SK-N-SH (cell line): ENCODE measurements around the gene AKAP9. TPM values are rescaled to one million over a fixed set of nuclear protein-coding genes. Genes with fewer than 3 reads are reported as not detected.
"Not testable (repeated sequence)": the region's sequence is repeated elsewhere in the genome, so short reads cannot be mapped to it uniquely, and the experiment has no call there.

ENCODE experiments used
- CTCF ChIA-PET: fragments of 300-600, 350-600 bp; formaldehyde crosslinking; extraction: SDS; loops from one replicate; lab custom pipeline; 2021; lab: Yijun Ruan, JAX
- POLR2A ChIA-PET: fragments of 350-600 bp; sonication (Branson Sonifier 250); formaldehyde crosslinking; extraction: SDS; loops from one replicate; lab custom pipeline; 2020; ENCODE audit warnings: antibody characterized with exemption, inconsistent platforms; lab: Yijun Ruan, JAX
- DNase-seq: peaks from one replicate; pipeline ENCODE4 v3.0.0; 2012
- H2AFZ ChIP-seq: fragments of 200-600 bp; sonication (generic); 2 replicates; pipeline ENCODE4 v1.8.1; 2016; ENCODE audit warnings: antibody characterized with exemption, mild to moderate bottlenecking, low read depth
- H3F3A ChIP-seq: fragments of 200-600 bp; sonication (generic); replicated peaks from 2 replicates; pipeline ENCODE3; 2016; ENCODE audit warnings: antibody characterized with exemption, mild to moderate bottlenecking; ENCODE audit not compliant: insufficient read depth
- H3K27ac ChIP-seq, 2 experiments: fragments of 200-500 bp in 1 of 2; fragments of 200-600 bp in 1 of 2; sonication (Bioruptor generic) in 1 of 2; sonication (generic), shearing (Covaris generic) in 1 of 2; 2 replicates each; pipeline versions ENCODE4 v1.5.1 to v1.6.1; 2014 to 2016; ENCODE audit warnings: low read depth in 2 of 2, inconsistent platforms in 1 of 2, low read length in 1 of 2, mild to moderate bottlenecking in 1 of 2, mixed read lengths in 1 of 2
- H3K27me3 ChIP-seq: fragments of 200-600 bp; sonication (generic), shearing (Covaris generic); 2 replicates; pipeline ENCODE4 v1.6.1; 2016; ENCODE audit warnings: mixed run types; ENCODE audit not compliant: insufficient read depth
- H3K36me3 ChIP-seq, 2 experiments: fragments of 200-500 bp in 1 of 2; fragments of 200-600 bp in 1 of 2; sonication (Bioruptor generic) in 1 of 2; sonication (generic) in 1 of 2; replicated peaks in 1 of 2; 2 replicates each; pipeline versions ENCODE3 to v1.5.1; 2014 to 2016; ENCODE audit warnings: low read length in 1 of 2, mild to moderate bottlenecking in 1 of 2; ENCODE audit not compliant: insufficient read depth in 2 of 2, control insufficient read depth in 1 of 2
- H3K4me1 ChIP-seq, 2 experiments: fragments of 200-500 bp in 1 of 2; fragments of 200-600 bp in 1 of 2; sonication (Bioruptor generic) in 1 of 2; sonication (generic), shearing (Covaris generic) in 1 of 2; 2 replicates each; pipeline versions ENCODE4 v1.5.1 to v1.6.1; 2014 to 2016; ENCODE audit warnings: low read depth in 1 of 2, low read length in 1 of 2, mixed run types in 1 of 2; ENCODE audit not compliant: insufficient read depth in 2 of 2, control insufficient read depth in 1 of 2
- H3K4me2 ChIP-seq: fragments of 200-600 bp; sonication (generic), shearing (Covaris generic); 2 replicates; pipeline ENCODE4 v1.6.1; 2017; ENCODE audit warnings: mixed run types
- H3K4me3 ChIP-seq, 2 experiments: fragments of 200-500 bp in 1 of 2; fragments of 200-600 bp in 1 of 2; sonication (Bioruptor generic) in 1 of 2; sonication (generic), shearing (Covaris generic) in 1 of 2; 2 replicates each; pipeline versions ENCODE4 v1.5.1 to v1.8.1; 2014 to 2016; ENCODE audit warnings: low read depth in 2 of 2, inconsistent platforms in 1 of 2, low read length in 1 of 2, mild to moderate bottlenecking in 1 of 2, mixed read lengths in 1 of 2, moderate library complexity in 1 of 2
- H3K79me2 ChIP-seq: fragments of 200-600 bp; sonication (generic); 2 replicates; pipeline ENCODE4 v1.8.1; 2017; ENCODE audit warnings: mild to moderate bottlenecking; ENCODE audit not compliant: insufficient read depth
- H3K9ac ChIP-seq: fragments of 200-600 bp; sonication (generic); 2 replicates; pipeline ENCODE4 v1.6.1; 2017; ENCODE audit warnings: mixed run types
- H3K9me2 ChIP-seq: fragments of 200-600 bp; sonication (generic); 2 replicates; pipeline ENCODE4 v1.6.1; 2017; ENCODE audit warnings: mixed run types
- H3K9me3 ChIP-seq: fragments of 200-600 bp; sonication (generic); 2 replicates; pipeline ENCODE4 v1.6.1; 2017; ENCODE audit warnings: mixed run types, mild to moderate bottlenecking, moderate library complexity
- H4K20me1 ChIP-seq: fragments of 200-600 bp; sonication (generic); 2 replicates; pipeline ENCODE4 v1.6.1; 2017; ENCODE audit warnings: mild to moderate bottlenecking, mixed run types; ENCODE audit not compliant: insufficient read depth
- CHD2 ChIP-seq: fragments of 150-350 bp; IDR thresholded peaks from 2 replicates; pipeline ENCODE4 v1.6.1; 2018; ENCODE audit warnings: low read length; ENCODE audit not compliant: partially characterized antibody
- ELF1 ChIP-seq: IDR thresholded peaks from 2 replicates; pipeline ENCODE4 v1.4.0; 2012
- EP300 ChIP-seq, 2 experiments: IDR thresholded peaks; 2 replicates each; pipeline versions ENCODE4 v1.4.0 to v1.6.1; 2012; ENCODE audit warnings: borderline replicate concordance in 1 of 2, low read depth in 1 of 2, low read length in 1 of 2
- GABPA ChIP-seq: IDR thresholded peaks from 2 replicates; pipeline ENCODE4 v1.4.0; 2012; ENCODE audit warnings: low read depth, mild to moderate bottlenecking
- JUND ChIP-seq: IDR thresholded peaks from 2 replicates; pipeline ENCODE4 v1.4.0; 2012
- MEF2A ChIP-seq: IDR thresholded peaks from 2 replicates; pipeline ENCODE4 v1.4.0; 2012; ENCODE audit warnings: low read depth, borderline replicate concordance
- MXI1 ChIP-seq: IDR thresholded peaks from 2 replicates; pipeline ENCODE4 v1.6.1; 2012; ENCODE audit warnings: mild to moderate bottlenecking, low read depth, low read length, improper control_type of control experiment
- NFIC ChIP-seq: IDR thresholded peaks from 2 replicates; pipeline ENCODE4 v1.4.0; 2012; ENCODE audit warnings: borderline replicate concordance
- POLR2AphosphoS5 ChIP-seq: IDR thresholded peaks from 2 replicates; pipeline ENCODE4 v1.6.1; 2012; ENCODE audit warnings: low read depth, low read length
- SIN3A ChIP-seq: IDR thresholded peaks from 2 replicates; pipeline ENCODE4 v1.6.1; 2012; ENCODE audit warnings: low read depth, mild to moderate bottlenecking, low read length, moderate library complexity, borderline replicate concordance
- SMC3 ChIP-seq: IDR thresholded peaks from 2 replicates; pipeline ENCODE4 v1.6.1; 2012; ENCODE audit warnings: low read depth, low read length, improper control_type of control experiment
- TAF1 ChIP-seq: IDR thresholded peaks from 2 replicates; pipeline ENCODE4 v1.6.1; 2012; ENCODE audit warnings: low read depth, mild to moderate bottlenecking, low read length, moderate library complexity, borderline replicate concordance
- TCF12 ChIP-seq: IDR thresholded peaks from 2 replicates; pipeline ENCODE4 v1.4.0; 2012
- TEAD4 ChIP-seq: IDR thresholded peaks from 2 replicates; pipeline ENCODE4 v1.4.0; 2012; ENCODE audit warnings: mild to moderate bottlenecking, borderline replicate concordance; ENCODE audit not compliant: insufficient read depth
- YY1 ChIP-seq: IDR thresholded peaks from 2 replicates; pipeline ENCODE4 v1.4.0; 2012; ENCODE audit warnings: low read depth, mild to moderate bottlenecking
- WGBS: methylation state at CpG from one replicate; pipeline ENCODE4 v1.1.6; 2017; ENCODE audit warnings: low lambda C conversion rate; 5-methylcytosine and 5-hydroxymethylcytosine counted together
- polyA plus RNA-seq, 3 experiments: library from polyadenylated mRNA; depleted of rRNA; stranded (reverse); fragments of >200 nt; gene quantifications; 2 replicates each; pipeline ENCODE4 v1.2.3, GENCODE V29; 2012
- TF ChIP-seq, protein P1 (sequence below): IDR thresholded peaks from 2 replicates; pipeline ENCODE4 v1.4.0; 2012; ENCODE audit warnings: low read depth
- TF ChIP-seq, protein P2 (sequence below): fragments of 150-350 bp; IDR thresholded peaks from 2 replicates; pipeline ENCODE4 v1.6.1; 2017; ENCODE audit warnings: antibody characterized with exemption, low read length, low read depth, borderline replicate concordance
- TF ChIP-seq, protein P3 (sequence below): IDR thresholded peaks from 2 replicates; pipeline ENCODE4 v1.4.0; 2012; ENCODE audit warnings: low read depth, borderline replicate concordance
- TF ChIP-seq, protein P4 (sequence below): fragments of 150-350 bp; IDR thresholded peaks from 2 replicates; pipeline ENCODE4 v1.6.1; 2016; ENCODE audit warnings: mild to moderate bottlenecking, low read depth, low read length

Gene AKAP9
- polyA plus RNA-seq, 1 of the 3 experiments (the other 2 are of a cell fraction), result 13.1 TPM

DNA sequence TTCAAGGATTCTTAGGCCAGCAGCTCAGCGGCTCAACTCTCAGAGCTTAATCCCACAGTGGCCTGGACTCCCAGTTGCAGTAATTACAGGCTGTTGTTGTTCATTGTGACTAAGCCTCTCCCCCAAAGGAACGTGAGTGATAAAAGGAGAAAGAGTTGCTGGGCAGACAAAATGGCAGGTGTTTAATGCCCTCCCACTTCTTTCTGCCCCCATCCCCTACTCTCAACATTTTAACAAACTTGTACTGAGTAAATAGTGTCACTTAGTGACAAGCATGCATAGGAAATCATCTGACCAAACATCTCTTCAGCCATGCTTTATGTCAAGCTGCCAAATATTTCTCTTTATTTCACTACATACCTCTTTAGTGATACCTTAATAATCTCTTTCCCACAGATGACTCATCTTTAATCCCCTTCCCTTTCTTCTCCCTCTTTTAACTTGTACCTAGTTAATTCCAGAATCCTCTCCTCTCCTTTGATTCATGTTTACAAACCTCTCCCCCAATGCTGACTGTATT lies 47.8 kb upstream of the AKAP9 start:
- no peak for DNase-seq
- Histone ChIP-seq H3K27me3 (no peaks in the 10 kb centered on the region), H3F3A (no peaks in the 10 kb centered on the region), H3K9me3 (no peaks in the 10 kb centered on the region), H3K4me1 (no peaks in the 10 kb centered on the region; a peak in 1 of 4 replicates), H4K20me1 (no peaks in the 10 kb centered on the region), H3K4me3 (no peak overlapping the region), H3K9ac (no peak overlapping the region), H3K36me3 (no peaks in the 10 kb centered on the region), H3K9me2 (no peaks in the 10 kb centered on the region), H3K4me2 (no peak overlapping the region), H2AFZ (no peak overlapping the region; the same call in 1 of the 2 replicates), H3K79me2 (no peaks in the 10 kb centered on the region), H3K27ac (no peak overlapping the region)
- POLR2A ChIA-PET, result no interaction called here
- 78% methylated on average over 2 of the region's 2 CpGs for WGBS
- CTCF ChIA-PET, result interaction anchor here (0.6 to 5.3 kb wide), 2 partner anchors 12 to 66 kb away, joined by 3 to 30 read pairs; partner anchors contain the start of gene MTERF1
- TF ChIP-seq, protein P1, sequence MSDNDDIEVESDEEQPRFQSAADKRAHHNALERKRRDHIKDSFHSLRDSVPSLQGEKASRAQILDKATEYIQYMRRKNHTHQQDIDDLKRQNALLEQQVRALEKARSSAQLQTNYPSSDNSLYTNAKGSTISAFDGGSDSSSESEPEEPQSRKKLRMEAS, result no peak
- TF ChIP-seq, protein P2, sequence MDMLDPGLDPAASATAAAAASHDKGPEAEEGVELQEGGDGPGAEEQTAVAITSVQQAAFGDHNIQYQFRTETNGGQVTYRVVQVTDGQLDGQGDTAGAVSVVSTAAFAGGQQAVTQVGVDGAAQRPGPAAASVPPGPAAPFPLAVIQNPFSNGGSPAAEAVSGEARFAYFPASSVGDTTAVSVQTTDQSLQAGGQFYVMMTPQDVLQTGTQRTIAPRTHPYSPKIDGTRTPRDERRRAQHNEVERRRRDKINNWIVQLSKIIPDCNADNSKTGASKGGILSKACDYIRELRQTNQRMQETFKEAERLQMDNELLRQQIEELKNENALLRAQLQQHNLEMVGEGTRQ, result no peak
- TF ChIP-seq MXI1 (no peak), GABPA (no peak), ELF1 (no peak), JUND (no peak), TEAD4 (no peak), SMC3 (no peak), TCF12 (no peak), POLR2AphosphoS5 (no peak), SIN3A (no peak), EP300 (IDR thresholded peaks at IDR 0.05; ENCODE audit: borderline replicate concordance in 1 of 2, low read depth in 1 of 2, low read length in 1 of 2) (no peak), NFIC (no peak), YY1 (no peak), MEF2A (no peak), CHD2 (no peak), TAF1 (no peak)
- TF ChIP-seq, protein P3, sequence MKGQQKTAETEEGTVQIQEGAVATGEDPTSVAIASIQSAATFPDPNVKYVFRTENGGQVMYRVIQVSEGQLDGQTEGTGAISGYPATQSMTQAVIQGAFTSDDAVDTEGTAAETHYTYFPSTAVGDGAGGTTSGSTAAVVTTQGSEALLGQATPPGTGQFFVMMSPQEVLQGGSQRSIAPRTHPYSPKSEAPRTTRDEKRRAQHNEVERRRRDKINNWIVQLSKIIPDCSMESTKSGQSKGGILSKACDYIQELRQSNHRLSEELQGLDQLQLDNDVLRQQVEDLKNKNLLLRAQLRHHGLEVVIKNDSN, result no peak
- TF ChIP-seq, protein P4, sequence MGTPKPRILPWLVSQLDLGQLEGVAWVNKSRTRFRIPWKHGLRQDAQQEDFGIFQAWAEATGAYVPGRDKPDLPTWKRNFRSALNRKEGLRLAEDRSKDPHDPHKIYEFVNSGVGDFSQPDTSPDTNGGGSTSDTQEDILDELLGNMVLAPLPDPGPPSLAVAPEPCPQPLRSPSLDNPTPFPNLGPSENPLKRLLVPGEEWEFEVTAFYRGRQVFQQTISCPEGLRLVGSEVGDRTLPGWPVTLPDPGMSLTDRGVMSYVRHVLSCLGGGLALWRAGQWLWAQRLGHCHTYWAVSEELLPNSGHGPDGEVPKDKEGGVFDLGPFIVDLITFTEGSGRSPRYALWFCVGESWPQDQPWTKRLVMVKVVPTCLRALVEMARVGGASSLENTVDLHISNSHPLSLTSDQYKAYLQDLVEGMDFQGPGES, result no peak

DNA sequence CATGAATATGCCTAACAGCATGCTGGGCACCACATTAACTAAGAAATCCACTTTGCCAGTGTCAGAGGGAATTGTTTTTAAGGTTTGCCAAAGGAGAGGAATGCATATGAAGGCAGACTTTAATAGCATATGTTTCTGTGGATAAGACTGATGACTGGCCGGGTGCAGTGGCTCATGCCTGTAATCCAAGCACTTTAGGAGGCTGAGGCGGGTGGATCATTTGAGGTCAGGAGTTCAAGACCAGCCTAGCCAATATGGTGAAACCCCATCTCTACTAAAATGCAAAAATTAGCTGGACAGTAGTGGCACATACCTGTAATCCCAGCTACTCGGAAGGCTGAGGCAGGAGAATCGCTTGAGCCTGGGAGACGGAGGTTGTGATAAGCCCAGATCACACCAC lies 47.0 kb upstream of the AKAP9 start:
- CTCF ChIA-PET, result interaction anchor here (5.3 kb wide), 1 partner anchor 13 kb away, joined by 30 read pairs; the partner anchor contains the start of gene MTERF1
- H3K27ac ChIP-seq, result not testable (repeated sequence)

More for the DNA sequence above, 47.0 kb upstream of the AKAP9 start:
- H3K79me2 ChIP-seq, H2AFZ ChIP-seq, H3K4me3 ChIP-seq, H3F3A ChIP-seq, H3K9me3 ChIP-seq, H3K4me2 ChIP-seq, H3K36me3 ChIP-seq, DNase-seq, POLR2A ChIA-PET, H4K20me1 ChIP-seq, H3K4me1 ChIP-seq, H3K9ac ChIP-seq, H3K9me2 ChIP-seq, H3K27me3 ChIP-seq: not testable (repeated sequence)
- WGBS, result 90% methylated on average over 5 of the region's 5 CpGs
